Activated CD4-positive, CD25-positive, alpha-beta regulatory T cell treated with anti-CD3 and anti-CD28 coated beads, Interleukin-2, amount 50 U/mL, for 16 hours (primary cell): ENCODE results near the gene TOGARAM2.
"Not testable (repeated sequence)": the region's sequence is repeated elsewhere in the genome, so short reads cannot be mapped to it uniquely, and the experiment has no call there.

ENCODE experiments used
- DNase-seq: peaks from one replicate; pipeline ENCODE4 v3.0.0-alpha.2; 2020; ENCODE audit warnings: low read depth, low spot score

TOGARAM2 gene

GRCh38 chr2:28977176-28977875 is 3.8 kb upstream of the TOGARAM2 start:
- DNase-seq = no peak

GRCh38 chr2:28978001-28978400 is 3.1 kb upstream of the TOGARAM2 start:
- not testable (repeated sequence) for DNase-seq

GRCh38 chr2:28978606-28979005 is 2.5 kb upstream of the TOGARAM2 start:
- DNase-seq = no peak

GRCh38 chr2:28979041-28979440 is 2.1 kb upstream of the TOGARAM2 start:
- no peak for DNase-seq

- DNase-seq = no peak
Measured at GRCh38 chr2:28979576-28980366, 1.3 kb upstream of the TOGARAM2 start.

- no peak for DNase-seq
Measured at GRCh38 chr2:28980368-28981015, 606 bp upstream of the TOGARAM2 start.

GRCh38 chr2:28981620-28982376 is 700 bp downstream of the TOGARAM2 start:
- DNase-seq = no peak

GRCh38 chr2:28982381-28982950 is 1.4 kb downstream of the TOGARAM2 start:
- DNase-seq = no peak

GRCh38 chr2:28986429-28986828 is 5.3 kb downstream of the TOGARAM2 start:
- DNase-seq = no peak

- no peak for DNase-seq
Measured at GRCh38 chr2:28989973-28990372, 8.9 kb downstream of the TOGARAM2 start.

GRCh38 chr2:28990445-28990844 is 9.3 kb downstream of the TOGARAM2 start:
- no peak for DNase-seq

GRCh38 chr2:28991021-28991420 is 9.9 kb downstream of the TOGARAM2 start:
- no peak for DNase-seq

GRCh38 chr2:28991460-28991859 is 10.4 kb downstream of the TOGARAM2 start:
- no peak for DNase-seq

GRCh38 chr2:28993206-28993960 is 12.3 kb downstream of the TOGARAM2 start:
- no peak for DNase-seq

GRCh38 chr2:28994074-28994473 is 13.0 kb downstream of the TOGARAM2 start:
- no peak for DNase-seq

- no peak for DNase-seq
Measured at GRCh38 chr2:28994679-28995078, 13.6 kb downstream of the TOGARAM2 start.

GRCh38 chr2:28995765-28996750 is 15.0 kb downstream of the TOGARAM2 start:
- DNase-seq = no peak

- DNase-seq = no peak
Measured at GRCh38 chr2:28997237-28997846, 16.2 kb downstream of the TOGARAM2 start.
